ENCODE results near the gene CPSF4L.

CPSF4L gene

DNA sequence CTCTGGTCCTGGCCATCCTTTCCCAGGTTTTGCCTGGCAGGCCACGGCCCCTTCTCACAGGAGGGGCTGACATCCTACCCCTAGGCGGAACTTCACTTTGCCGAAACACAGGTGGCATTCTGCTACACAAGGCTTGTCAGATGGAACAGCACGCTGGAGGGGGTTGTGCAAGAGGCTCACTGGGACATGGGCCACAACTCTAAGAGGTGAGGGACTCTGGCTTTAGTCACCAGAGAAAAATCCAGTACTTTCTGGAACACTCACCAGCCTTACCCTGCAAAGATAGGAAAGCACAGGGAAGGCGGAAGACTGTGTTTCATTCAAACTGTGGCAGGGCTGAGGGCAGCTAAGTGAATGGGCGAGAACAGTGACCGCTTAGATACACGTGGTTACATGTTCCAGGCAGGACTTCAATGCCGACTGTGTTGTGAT lies 31.8 kb upstream of the CPSF4L start:
- no peak for DNase-seq
- H3K4me1 Mint-ChIP-seq (ENCODE audit: low read depth), result peaks cover 11% of the 10 kb centered on the region
- H3K9me3 Mint-ChIP-seq, result no peaks in the 10 kb centered on the region
- no peaks in the 10 kb centered on the region for H3K36me3 Mint-ChIP-seq (ENCODE audit: low read depth)
- peaks cover 3% of the 10 kb centered on the region for H3K27me3 Mint-ChIP-seq
- H3K4me3 Mint-ChIP-seq, result no peak overlapping the region
- no peak overlapping the region for H3K27ac Mint-ChIP-seq

DNA sequence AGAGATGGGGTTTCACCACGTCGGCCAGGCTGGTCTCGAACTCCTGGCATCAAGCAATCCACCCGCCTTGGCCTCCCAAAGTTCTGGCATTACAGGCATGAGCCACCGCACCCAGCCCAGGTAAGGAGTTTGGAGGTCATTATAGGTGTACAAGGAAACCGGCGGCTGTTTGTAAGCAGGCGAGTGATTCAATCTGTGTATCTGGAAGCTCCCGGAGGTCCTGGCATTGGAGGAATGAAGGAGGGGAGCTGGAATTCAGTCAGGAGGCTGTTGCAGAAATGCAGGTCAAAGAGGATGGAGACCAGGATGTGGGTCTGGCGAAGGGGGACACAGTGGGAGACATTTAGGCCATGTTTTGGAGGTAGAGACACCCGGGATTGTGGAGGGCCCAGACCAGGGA lies 31.4 kb upstream of the CPSF4L start:
- no peak for DNase-seq
- H3K9me3 Mint-ChIP-seq, result no peaks in the 10 kb centered on the region
- H3K27ac Mint-ChIP-seq, result no peak overlapping the region
- H3K4me3 Mint-ChIP-seq, result no peak overlapping the region
- H3K36me3 Mint-ChIP-seq (ENCODE audit: low read depth), result no peaks in the 10 kb centered on the region
- H3K4me1 Mint-ChIP-seq (ENCODE audit: low read depth), result peaks cover 11% of the 10 kb centered on the region
- H3K27me3 Mint-ChIP-seq, result peaks cover 3% of the 10 kb centered on the region

DNA sequence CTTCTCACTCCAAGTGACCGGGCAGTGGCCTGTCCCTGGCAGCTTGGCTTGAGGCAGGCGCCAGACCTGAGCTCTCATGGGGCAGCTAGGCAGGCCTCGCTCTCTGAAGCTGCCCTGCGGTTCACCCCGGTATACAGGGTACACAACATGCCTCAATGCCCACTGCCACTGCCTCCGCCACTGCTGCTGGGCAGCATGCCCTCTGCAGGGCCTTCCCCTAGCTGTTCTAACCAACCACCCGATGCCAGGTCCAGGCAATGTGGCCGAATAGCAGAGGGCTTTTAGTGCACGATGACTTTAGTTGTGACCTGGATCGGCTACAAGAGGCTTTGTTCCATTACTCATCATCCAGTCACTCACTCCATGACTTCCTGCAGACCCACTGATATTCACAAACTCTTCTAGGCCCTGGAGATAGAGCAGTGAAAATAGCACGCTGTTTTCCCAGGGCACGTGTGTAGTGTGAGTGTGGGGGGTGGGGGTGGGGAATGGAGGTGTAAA lies 30.4 kb upstream of the CPSF4L start:
- peaks cover 3% of the 10 kb centered on the region for H3K27me3 Mint-ChIP-seq
- H3K36me3 Mint-ChIP-seq (ENCODE audit: low read depth), result no peaks in the 10 kb centered on the region
- H3K4me1 Mint-ChIP-seq (ENCODE audit: low read depth), result peaks cover 11% of the 10 kb centered on the region
- DNase-seq, result no peak
- H3K4me3 Mint-ChIP-seq, result no peak overlapping the region
- no peak overlapping the region for H3K27ac Mint-ChIP-seq
- H3K9me3 Mint-ChIP-seq, result no peaks in the 10 kb centered on the region

DNA sequence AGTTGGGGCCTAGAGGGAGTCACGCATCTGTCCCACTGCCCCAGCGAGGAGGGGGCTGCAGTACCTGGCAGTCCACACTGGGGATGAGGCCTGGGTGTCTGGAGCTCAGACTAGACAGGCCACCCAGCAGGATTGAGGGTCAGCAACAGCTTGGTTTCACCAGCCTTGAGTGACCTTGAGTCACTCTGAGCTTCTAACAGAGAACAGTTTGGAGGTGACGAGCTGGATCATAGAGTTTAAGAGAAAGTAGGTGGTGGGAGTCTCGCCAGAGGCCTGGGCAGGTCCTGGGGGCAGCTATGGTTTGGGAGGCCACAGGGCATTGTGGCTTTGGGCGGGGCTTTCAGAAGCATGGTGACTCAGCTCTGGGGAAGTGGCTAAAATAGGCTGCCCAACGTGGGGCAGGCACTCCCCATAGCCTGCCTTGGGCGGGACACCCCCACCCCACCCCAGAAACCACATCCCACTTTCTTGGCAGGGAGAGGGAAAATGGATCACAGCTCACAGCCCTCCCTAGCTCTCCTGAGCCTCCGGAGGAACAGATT lies 29.7 kb upstream of the CPSF4L start:
- peaks cover 11% of the 10 kb centered on the region for H3K4me1 Mint-ChIP-seq (ENCODE audit: low read depth)
- H3K4me3 Mint-ChIP-seq, result no peak overlapping the region
- no peaks in the 10 kb centered on the region for H3K9me3 Mint-ChIP-seq
- H3K36me3 Mint-ChIP-seq (ENCODE audit: low read depth), result no peaks in the 10 kb centered on the region
- H3K27me3 Mint-ChIP-seq, result peaks cover 3% of the 10 kb centered on the region
- H3K27ac Mint-ChIP-seq, result peak overlapping the region; percentile 11
- no peak for DNase-seq

DNA sequence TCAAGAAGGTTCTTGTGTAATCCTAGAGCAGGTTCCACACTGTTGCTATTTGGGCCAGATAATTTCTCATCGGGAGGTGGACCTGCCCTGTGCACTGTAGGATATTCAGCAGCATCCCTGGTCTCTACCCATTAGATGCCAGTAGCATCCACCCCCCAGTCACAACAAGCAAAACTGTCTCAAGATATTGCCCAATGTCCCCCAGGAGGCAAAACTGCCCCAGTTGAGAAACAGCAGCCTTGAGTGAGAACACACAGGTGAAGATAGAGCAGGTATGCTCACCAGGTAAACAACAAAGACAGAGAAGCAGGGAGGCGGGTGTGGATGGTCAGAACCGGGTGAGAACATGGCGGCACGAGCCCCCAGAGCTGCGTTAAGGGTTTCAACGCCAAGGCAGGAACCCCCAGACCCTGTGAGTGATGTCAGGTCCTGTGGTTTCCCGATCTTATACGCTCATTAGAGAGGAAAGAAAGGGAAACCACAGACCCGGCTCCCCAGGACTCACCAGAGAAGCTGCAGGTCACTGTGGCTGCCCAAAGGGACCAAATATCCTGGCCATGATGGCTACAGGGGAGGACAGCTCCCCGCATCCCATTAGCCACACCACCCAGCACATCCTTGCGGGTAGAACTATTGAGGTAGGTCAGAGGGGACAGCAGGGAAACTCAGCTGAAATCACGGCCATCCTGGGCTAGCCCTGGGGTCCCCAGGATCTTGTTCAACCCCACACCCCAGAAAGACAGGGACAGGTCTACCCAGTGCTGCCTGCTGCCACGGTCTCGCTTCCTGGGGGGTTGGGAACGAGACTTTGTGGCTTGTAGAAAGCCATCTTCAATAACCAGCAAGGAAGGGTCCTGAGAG lies 28.9 kb upstream of the CPSF4L start:
- Mint-ChIP-seq H3K9me3 (no peaks in the 10 kb centered on the region), H3K27ac (peak overlapping the region; percentile 11), H3K4me1 (ENCODE audit: low read depth) (peaks cover 11% of the 10 kb centered on the region), H3K27me3 (peaks cover 3% of the 10 kb centered on the region), H3K36me3 (ENCODE audit: low read depth) (no peaks in the 10 kb centered on the region), H3K4me3 (no peak overlapping the region)
- DNase-seq, result no peak

DNA sequence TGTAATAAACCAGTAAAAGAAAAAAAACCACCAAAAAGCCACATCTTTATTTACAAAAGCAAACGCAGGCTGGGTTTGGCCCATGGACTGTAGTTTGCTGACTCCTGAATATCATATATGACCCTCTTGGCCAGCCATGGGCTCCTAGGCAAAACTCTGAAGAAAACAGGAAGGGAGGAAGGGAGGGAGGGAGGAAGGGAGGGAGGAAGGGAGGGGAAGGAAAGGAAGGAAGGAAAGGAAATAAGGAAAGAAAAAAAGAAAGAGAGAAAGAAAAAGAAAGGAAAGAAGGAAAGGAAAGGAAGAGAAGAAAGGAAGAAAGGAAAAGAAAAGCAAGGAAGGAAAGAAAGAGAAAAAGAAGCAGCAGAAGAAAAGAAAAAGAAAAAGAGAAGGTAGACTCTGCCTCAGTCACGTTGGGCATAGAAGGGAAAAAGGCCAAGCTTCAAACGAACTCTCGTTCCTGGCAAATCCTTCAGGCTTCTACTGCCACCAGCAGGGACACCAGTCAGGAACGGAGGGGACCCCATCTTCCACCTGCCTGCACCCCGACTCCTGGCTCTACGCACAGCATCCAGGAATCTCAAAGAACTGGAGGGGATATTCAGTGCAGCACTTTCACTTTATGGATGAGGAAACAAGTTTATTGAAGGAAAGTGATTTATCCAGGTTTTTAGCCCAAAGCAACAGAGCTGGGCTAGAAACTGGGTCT lies 28.0 kb upstream of the CPSF4L start:
- Mint-ChIP-seq H3K36me3 (ENCODE audit: low read depth) (no peaks in the 10 kb centered on the region), H3K4me1 (ENCODE audit: low read depth) (peaks cover 11% of the 10 kb centered on the region), H3K4me3 (no peak overlapping the region), H3K9me3 (no peaks in the 10 kb centered on the region), H3K27me3 (no peaks in the 10 kb centered on the region), H3K27ac (no peak overlapping the region)
- no peak for DNase-seq

DNA sequence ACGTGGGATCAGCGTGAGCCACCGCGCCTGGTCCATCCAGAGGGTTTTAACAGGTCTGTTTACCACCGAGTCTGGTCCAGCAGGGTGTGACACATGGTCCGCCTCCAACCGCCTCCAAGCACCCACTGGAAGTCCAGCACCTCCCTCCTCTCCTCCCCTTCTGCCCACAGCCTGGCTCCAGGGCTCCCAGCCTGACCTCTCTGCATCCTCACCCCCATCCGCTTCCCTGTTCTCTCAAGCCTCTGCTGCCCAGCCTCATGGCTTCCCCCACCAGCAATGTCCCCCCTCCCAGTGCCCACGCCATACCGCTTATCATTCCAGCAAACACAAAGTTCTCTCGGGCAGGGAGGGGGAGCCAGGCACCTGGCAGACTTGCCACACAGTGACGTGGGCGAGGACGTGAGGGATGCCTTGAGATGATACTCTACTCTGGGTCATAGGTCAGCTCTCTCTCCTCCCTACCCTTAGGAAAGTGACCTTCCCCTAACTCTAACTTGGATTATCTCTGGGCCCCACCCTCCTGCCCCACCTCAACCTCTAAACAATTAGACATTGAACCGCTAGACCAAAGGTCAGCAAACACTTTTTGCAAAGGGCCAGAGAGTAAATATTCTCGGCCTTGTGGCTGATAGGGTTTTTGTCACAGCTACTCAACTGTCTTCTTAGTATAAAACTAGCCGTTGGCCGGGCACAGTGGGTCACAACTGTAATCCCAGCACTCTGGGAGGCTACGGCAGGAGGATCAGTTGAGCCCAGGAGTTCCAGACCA lies 27.0 kb upstream of the CPSF4L start:
- no peak overlapping the region for H3K27ac Mint-ChIP-seq
- H3K4me3 Mint-ChIP-seq, result no peak overlapping the region
- DNase-seq, result no peak
- no peaks in the 10 kb centered on the region for H3K27me3 Mint-ChIP-seq
- no peaks in the 10 kb centered on the region for H3K36me3 Mint-ChIP-seq (ENCODE audit: low read depth)
- no peaks in the 10 kb centered on the region for H3K9me3 Mint-ChIP-seq
- H3K4me1 Mint-ChIP-seq (ENCODE audit: low read depth), result peaks cover 11% of the 10 kb centered on the region

DNA sequence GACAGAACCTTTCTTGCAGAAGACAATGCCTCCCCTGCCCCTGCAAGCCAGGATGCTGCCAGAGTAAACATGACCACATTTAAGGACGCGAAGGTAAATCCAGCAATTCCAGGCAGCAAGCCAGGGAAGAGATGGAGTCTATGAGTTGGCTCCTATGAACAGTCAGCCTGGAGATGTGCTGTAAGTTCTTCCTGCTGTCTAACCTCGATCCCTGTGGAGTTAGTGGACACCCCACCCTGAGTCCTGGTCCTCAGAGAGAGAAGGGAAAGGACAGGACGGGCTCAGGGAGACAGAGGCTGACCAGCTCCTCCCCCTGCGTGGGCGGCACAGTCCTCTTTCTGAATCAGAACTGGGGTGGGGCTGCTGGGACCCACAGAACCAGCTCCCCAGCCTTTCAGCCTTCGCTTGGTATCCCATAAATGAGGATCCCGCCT lies 25.2 kb upstream of the CPSF4L start:
- no peaks in the 10 kb centered on the region for H3K27me3 Mint-ChIP-seq
- no peaks in the 10 kb centered on the region for H3K36me3 Mint-ChIP-seq (ENCODE audit: low read depth)
- DNase-seq, result no peak
- no peak overlapping the region for H3K27ac Mint-ChIP-seq
- no peaks in the 10 kb centered on the region for H3K9me3 Mint-ChIP-seq
- H3K4me1 Mint-ChIP-seq (ENCODE audit: low read depth), result peaks cover 11% of the 10 kb centered on the region
- no peak overlapping the region for H3K4me3 Mint-ChIP-seq

DNA sequence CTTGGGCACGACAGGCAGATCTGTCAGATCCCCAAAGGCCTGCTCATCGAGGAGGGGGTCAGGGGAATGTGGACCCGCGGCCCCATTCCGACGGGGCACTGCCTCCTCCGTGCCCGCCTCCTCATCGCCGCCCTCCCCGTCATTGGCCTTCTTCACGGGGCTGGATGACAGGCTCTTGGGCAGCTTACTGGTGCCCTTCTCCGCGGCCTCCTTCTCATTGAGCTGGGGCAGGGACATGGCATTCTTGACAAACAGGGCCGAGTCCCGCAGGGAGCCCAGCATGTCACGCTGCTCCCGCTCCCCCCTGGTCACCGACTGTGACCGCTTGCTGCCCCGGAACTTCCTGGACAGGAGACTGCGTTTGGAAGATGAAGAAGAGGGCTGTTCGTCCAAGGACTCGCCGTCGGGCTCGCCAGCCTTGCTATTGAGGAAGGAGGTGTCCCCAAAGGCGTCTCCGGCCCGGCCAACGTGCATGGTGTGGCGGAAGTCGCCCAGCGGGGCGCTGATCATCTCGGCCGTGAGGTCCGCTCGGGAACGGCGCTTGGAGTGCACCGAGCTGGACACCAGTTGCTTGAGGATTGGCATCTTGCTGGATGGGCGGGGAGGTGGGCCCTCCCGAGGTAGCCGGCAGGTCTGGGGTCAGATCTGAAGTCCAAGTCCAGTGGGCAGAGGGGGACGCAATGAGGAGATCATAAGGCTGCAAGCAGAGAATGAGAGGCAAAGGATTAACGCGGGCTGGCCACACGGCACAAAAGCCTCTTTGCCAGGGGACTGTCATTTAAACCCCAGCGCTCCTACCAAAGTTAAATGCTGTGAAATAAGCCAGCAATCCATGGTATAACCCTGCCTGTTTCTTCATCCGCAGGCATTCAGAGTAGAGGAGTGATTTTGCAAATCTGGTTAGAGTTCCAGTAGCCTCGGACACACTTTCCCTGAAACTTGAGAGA lies 24.5 kb upstream of the CPSF4L start:
- Mint-ChIP-seq H3K9me3 (no peaks in the 10 kb centered on the region), H3K4me1 (ENCODE audit: low read depth) (peaks cover 8% of the 10 kb centered on the region), H3K27me3 (no peaks in the 10 kb centered on the region), H3K36me3 (ENCODE audit: low read depth) (no peaks in the 10 kb centered on the region), H3K4me3 (no peak overlapping the region), H3K27ac (no peak overlapping the region)
- no peak for DNase-seq

DNA sequence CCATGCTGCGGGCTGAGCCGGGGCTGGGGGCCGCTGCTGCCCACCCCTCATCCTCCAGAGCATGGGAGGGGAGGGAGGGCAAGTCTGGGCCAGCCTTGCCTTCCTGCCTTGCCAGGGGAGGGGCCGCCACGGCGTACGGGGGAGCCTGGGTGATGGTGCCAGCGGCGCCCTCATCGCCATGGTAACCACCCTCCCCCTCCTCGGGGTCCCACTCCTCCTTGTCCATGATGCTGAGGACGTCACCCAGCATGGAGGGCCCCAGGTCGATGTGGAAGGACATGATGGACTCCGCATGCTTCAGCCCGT lies 23.9 kb upstream of the CPSF4L start:
- H3K9me3 Mint-ChIP-seq, result no peaks in the 10 kb centered on the region
- peaks cover 3% of the 10 kb centered on the region for H3K4me1 Mint-ChIP-seq (ENCODE audit: low read depth)
- H3K36me3 Mint-ChIP-seq (ENCODE audit: low read depth), result no peaks in the 10 kb centered on the region

DNA sequence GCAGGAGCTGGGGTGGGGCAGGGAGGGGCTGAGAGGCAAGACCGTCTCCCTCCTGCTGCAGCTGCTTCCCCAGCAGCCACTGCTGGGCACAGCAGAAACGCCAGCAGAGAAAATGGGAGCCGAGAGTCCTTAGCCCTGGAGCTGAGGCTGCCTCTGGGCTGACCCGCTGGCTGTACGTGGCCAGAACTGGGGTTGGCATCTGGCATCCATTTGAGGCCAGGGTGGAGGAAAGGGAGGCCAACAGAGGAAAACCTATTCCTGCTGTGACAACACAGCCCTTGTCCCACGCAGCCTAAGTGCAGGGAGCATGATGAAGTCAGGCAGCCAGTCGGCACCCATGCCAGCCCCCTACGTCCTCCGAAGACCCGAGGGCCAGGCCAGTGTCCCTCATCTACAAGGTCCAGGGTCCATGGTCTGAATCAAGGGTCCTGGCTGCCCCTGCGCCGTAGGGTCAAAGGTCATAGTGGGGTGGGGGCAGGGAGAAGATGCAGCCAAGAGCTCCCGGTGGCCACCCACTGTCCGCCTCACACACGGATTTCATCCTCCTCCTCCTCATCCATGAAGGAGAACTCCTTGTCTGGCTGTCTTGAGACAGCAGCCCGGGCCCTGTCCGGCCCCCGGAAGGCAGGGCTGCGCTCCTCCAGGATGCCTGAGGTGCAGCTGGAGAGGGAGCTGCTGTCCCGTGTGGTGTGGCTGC lies 23.4 kb upstream of the CPSF4L start:
- no peak for DNase-seq
- no peak overlapping the region for H3K4me3 Mint-ChIP-seq
- no peak overlapping the region for H3K27ac Mint-ChIP-seq
- no peaks in the 10 kb centered on the region for H3K4me1 Mint-ChIP-seq (ENCODE audit: low read depth)
- no peaks in the 10 kb centered on the region for H3K9me3 Mint-ChIP-seq
- H3K27me3 Mint-ChIP-seq, result no peaks in the 10 kb centered on the region
- H3K36me3 Mint-ChIP-seq (ENCODE audit: low read depth), result no peaks in the 10 kb centered on the region

More for the DNA sequence above, 23.9 kb upstream of the CPSF4L start:
- Mint-ChIP-seq H3K4me3 (no peak overlapping the region), H3K27ac (no peak overlapping the region), H3K27me3 (no peaks in the 10 kb centered on the region)
- DNase-seq, result no peak

DNA sequence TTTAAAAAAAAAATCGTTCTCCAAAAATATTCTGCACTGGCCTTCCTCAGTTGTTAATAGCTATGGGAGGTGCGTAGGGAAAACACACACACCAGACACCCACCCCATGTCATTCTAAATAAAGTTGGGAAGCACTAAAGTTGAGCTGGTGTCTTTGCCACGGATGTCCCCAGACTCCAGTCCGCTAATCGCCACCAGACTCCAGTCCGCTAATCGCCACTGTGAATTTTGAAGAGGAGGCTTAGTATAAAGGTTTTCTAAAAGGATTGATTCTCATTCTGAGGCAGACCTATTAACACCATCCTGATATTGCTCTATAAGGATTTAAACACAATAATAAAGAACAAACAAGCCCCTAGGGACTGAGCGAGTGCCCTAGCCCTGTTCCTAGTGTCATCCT lies 22.7 kb upstream of the CPSF4L start:
- no peaks in the 10 kb centered on the region for H3K9me3 Mint-ChIP-seq

DNA sequence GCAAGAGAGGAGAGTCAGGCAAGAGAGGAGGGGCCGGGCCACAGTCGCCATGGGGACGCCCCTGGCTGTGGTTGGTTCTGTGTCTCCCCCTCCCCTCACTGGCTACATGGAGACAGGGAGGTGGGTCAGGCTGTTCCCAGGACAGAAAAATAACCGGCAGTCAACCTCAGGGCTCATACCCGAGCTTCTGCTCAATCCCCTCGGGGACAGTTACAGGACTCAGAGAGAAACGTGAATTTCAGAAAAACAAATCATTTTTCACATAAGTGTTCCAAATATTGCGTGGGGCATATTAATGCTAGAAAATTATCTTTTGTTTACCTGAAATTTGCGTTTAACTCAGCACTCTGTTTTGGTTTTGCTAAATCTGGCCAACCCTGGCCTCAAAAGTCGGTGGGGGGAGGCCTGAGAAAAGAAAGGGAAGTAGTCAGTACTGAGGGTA lies 22.2 kb upstream of the CPSF4L start:
- H3K4me3 Mint-ChIP-seq, result no peak overlapping the region
- no peaks in the 10 kb centered on the region for H3K9me3 Mint-ChIP-seq
- H3K36me3 Mint-ChIP-seq (ENCODE audit: low read depth), result no peaks in the 10 kb centered on the region
- no peaks in the 10 kb centered on the region for H3K27me3 Mint-ChIP-seq
- no peak for DNase-seq
- H3K4me1 Mint-ChIP-seq (ENCODE audit: low read depth), result no peaks in the 10 kb centered on the region
- no peak overlapping the region for H3K27ac Mint-ChIP-seq

More for the DNA sequence above, 22.7 kb upstream of the CPSF4L start:
- no peaks in the 10 kb centered on the region for H3K27me3 Mint-ChIP-seq
- H3K4me3 Mint-ChIP-seq, result no peak overlapping the region
- no peaks in the 10 kb centered on the region for H3K36me3 Mint-ChIP-seq (ENCODE audit: low read depth)
- no peak for DNase-seq
- H3K27ac Mint-ChIP-seq, result no peak overlapping the region
- no peaks in the 10 kb centered on the region for H3K4me1 Mint-ChIP-seq (ENCODE audit: low read depth)
